Pancreas (tissue), 10 donors: ENCODE results near the gene SLC27A5. TPM values are rescaled to one million over a fixed set of nuclear protein-coding genes. Genes with fewer than 3 reads are reported as not detected.
A peak's percentile ranks its signal among the peaks of the same experiment; 100 is the strongest.
"Not testable (repeated sequence)": the region's sequence is repeated elsewhere in the genome, so short reads cannot be mapped to it uniquely, and the experiment has no call there.

Source experiments
- ATAC-seq, 4 donors: fragments of 200-7000 bp; cut with Tn5 transposase; one replicate each; pipeline versions ENCODE4 v1.8.0 to v1.9.1; 2020; ENCODE audit warnings: mild to moderate bottlenecking in 4 of 4, moderate library complexity in 4 of 4
- DNase-seq, 6 donors: peaks; one replicate each; pipeline ENCODE4 v3.0.0-alpha.2; 2020
- FAIRE-seq: peaks from 2 replicates; lab custom pipeline; 2012; peaks lifted over from hg19 to GRCh38; lab: Jason Lieb, UNC
- H3K27ac ChIP-seq, 4 donors: fragments of 200-600 bp; sonication (generic); 1 replicate in 3 of 4; 2 replicates in 1 of 4; pipeline versions ENCODE4 v1.5.0 to v1.8.0; 2020
- H3K27me3 ChIP-seq, 4 donors: fragments of 200-600 bp; one replicate each; pipeline ENCODE4 v1.8.0; 2021
- H3K36me3 ChIP-seq, 3 donors: fragments of 200-600 bp; sonication (generic) in 1 of 3; one replicate each; pipeline versions ENCODE4 v1.5.0 to v1.8.0; 2020 to 2021
- H3K4me1 ChIP-seq, 3 donors: fragments of 200-600 bp; one replicate each; pipeline ENCODE4 v1.8.0; 2021
- H3K4me3 ChIP-seq, 4 donors: fragments of 200-600 bp; sonication (generic) in 2 of 4; one replicate each; pipeline versions ENCODE4 v1.5.0 to v1.8.0; 2020 to 2021
- H3K9me3 ChIP-seq, 4 donors: fragments of 200-600 bp; one replicate each; pipeline ENCODE4 v1.8.0; 2021
- WGBS, 2 donors: extraction: QIAGEN DNeasy Blood & Tissue Kit; methylation state at CpG; one replicate each; pipeline ENCODE4 v1.1.7; 2013; 5-methylcytosine and 5-hydroxymethylcytosine counted together
- intact Hi-C, 3 donors: fragments of 100-400 bp; cut with DNase I; formaldehyde crosslinking; loops; one replicate each; pipeline versions ENCODE4 v1.11.1 to v1.14.2; 2022
- polyA plus RNA-seq, 2 donors: library from polyadenylated mRNA; stranded (reverse); fragments of 200-250 nt; gene quantifications; one replicate each; pipeline ENCODE4 v1.2.3, GENCODE V29; 2013
- total RNA-seq, 6 donors: library from RNA; stranded (reverse); fragmentation: NEBNext Ultra II Directional in 4 of 6; extraction: Animal tissue kit (Norgen Biotek cat#: 25700) in 4 of 6; gene quantifications; one replicate each; pipeline versions ENCODE4 v1.2.1 to v1.2.4, GENCODE V29; 2021 to 2023
- TF ChIP-seq, protein P1 (sequence below), 4 donors: fragments of 200-600 bp; sonication (generic) in 3 of 4; IDR thresholded peaks; one replicate each; pipeline versions ENCODE4 v1.5.0 to v1.8.0; 2021; ENCODE audit warnings: antibody characterized with exemption in 4 of 4
- donor health status: healthy with polysubstance abuse.
- donor health status: DM: no; HTN: no; CAD: no; lungs with moderate emphysema.
- donor health status: DM: no; HTN: no; CAD: no.
- donor health status: control.
- donor health status: control.
- donor health status: Bipolar disorder and iron deficiency.
- donor health status: DM: yes; HTN: yes; CAD: no.
- donor health status: DM: no; HTN: no; CAD: no.
- donor health status: DM: no; HTN: no; CAD: no.
- donor health status: DM: yes; HTN: yes; CAD: no.

Gene SLC27A5
- total and polyA plus RNA-seq, 8 donors, result 3.0 to 15.6 (median 6.1) TPM

DNA sequence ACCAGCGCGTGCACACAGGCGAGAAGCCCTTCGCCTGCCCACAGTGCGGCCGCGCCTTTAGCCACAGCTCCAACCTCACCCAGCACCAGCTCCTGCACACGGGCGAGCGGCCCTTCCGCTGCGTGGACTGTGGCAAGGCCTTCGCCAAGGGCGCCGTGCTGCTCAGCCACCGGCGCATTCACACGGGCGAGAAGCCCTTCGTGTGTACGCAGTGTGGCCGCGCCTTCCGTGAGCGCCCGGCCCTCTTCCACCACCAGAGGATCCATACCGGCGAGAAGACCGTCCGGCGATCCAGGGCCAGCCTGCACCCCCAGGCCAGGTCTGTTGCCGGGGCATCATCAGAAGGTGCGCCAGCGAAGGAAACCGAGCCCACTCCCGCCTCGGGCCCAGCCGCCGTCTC lies 40.1 kb downstream of the SLC27A5 start:
- intact Hi-C loops, result no loop called here

DNA sequence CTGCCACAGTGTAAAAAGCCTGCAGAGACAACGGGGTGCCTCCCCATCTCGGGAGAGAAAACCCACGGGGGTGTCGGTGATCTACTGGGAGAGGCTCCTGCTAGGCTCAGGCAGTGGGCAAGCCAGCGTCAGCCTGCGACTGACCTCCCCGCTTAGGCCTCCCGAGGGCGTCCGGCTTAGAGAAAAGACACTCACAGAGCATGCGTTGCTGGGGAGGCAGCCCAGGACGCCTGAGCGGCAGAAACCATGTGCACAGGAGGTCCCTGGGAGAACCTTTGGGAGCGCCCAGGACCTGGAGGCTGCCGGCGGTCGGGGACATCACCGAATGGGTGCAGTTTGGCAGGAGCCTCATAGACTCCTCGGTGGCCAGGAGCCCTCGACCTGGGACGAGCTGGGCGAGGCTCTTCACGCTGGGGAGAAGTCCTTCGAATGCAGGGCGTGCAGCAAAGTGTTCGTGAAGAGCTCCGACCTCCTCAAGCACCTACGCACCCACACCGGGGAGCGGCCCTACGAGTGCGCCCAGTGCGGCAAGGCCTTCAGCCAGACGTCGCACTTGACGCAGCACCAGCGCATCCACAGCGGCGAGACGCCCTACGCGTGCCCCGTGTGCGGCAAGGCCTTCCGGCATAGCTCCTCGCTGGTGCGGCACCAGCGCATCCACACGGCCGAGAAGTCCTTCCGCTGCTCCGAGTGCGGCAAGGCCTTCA lies 40.8 kb downstream of the SLC27A5 start:
- ATAC-seq, H3K4me3 ChIP-seq, FAIRE-seq, H3K27me3 ChIP-seq, H3K9me3 ChIP-seq, H3K27ac ChIP-seq, H3K36me3 ChIP-seq, intact Hi-C loops: not testable (repeated sequence)
- WGBS, 2 donors, result 94 to 95% methylated on average over 31 to 40 of the region's 53 CpGs
- H3K4me1 ChIP-seq, result peaks cover 0 to 10% (median 0%) of the 10 kb centered on the region in 3 donors
- DNase-seq, result peak in 1 of 6 donors; percentile 72

More for the DNA sequence above, 40.1 kb downstream of the SLC27A5 start:
- H3K4me3 ChIP-seq, result no peak overlapping the region
- peak in 1 of 6 donors; percentile 41 for DNase-seq
- no peaks in the 10 kb centered on the region for H3K9me3 ChIP-seq
- H3K36me3 ChIP-seq, result peaks cover 0 to 9% (median 8%) of the 10 kb centered on the region in 3 donors
- 96% methylated on average over 39 of the region's 39 CpGs for WGBS, 2 donors
- no peak for ATAC-seq
- TF ChIP-seq, protein P1, sequence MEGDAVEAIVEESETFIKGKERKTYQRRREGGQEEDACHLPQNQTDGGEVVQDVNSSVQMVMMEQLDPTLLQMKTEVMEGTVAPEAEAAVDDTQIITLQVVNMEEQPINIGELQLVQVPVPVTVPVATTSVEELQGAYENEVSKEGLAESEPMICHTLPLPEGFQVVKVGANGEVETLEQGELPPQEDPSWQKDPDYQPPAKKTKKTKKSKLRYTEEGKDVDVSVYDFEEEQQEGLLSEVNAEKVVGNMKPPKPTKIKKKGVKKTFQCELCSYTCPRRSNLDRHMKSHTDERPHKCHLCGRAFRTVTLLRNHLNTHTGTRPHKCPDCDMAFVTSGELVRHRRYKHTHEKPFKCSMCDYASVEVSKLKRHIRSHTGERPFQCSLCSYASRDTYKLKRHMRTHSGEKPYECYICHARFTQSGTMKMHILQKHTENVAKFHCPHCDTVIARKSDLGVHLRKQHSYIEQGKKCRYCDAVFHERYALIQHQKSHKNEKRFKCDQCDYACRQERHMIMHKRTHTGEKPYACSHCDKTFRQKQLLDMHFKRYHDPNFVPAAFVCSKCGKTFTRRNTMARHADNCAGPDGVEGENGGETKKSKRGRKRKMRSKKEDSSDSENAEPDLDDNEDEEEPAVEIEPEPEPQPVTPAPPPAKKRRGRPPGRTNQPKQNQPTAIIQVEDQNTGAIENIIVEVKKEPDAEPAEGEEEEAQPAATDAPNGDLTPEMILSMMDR (IDR thresholded peaks at IDR 0.05), result no peak
- no peaks in the 10 kb centered on the region for H3K27me3 ChIP-seq
- peaks cover 0 to 12% (median 0%) of the 10 kb centered on the region in 3 donors for H3K4me1 ChIP-seq
- H3K27ac ChIP-seq, result no peak overlapping the region
- FAIRE-seq, result no peak

DNA sequence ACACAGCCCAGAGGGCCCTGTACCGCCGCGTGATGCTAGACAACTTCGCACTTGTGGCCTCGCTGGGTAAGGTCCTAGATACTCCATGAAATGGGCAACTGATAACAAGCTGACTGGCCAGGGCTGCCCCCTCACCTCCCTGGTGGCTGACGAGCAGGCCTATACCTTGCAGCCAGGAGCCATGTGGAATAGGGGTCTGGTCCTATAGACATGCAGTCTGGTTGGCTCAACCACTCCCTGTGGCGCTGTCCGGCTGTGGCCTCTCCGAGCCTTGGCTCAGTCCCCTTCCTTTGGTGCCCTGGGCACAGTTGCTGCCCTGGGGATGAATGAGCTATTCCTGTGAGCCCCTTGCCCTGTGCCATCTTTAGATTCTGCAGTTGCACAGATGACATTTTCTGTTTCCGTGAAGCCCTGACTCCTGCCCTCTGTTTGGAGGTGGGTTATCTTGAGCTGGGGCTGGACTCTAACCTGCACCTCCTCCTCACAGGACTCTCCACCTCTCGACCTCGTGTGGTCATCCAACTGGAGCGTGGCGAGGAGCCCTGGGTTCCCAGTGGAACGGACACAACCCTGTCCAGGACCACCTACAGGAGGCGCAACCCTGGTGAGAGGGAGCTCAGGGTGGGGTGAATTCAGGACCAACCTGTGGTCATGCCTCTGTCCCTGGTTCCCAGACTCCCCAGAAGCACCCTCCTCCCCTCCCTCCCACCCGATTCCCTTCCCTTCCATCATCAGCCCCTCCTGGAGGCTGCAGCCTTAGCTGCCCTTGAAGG lies 42.4 kb downstream of the SLC27A5 start:
- DNase-seq, result no peak
- 90 to 93% methylated on average over 17 of the region's 17 CpGs for WGBS, 2 donors
- Histone ChIP-seq H3K36me3 (peaks cover 0 to 9% (median 8%) of the 10 kb centered on the region in 3 donors), H3K27ac (no peak overlapping the region), H3K27me3 (no peaks in the 10 kb centered on the region), H3K4me3 (no peak overlapping the region), H3K4me1 (peaks cover 0 to 5% (median 0%) of the 10 kb centered on the region in 3 donors), H3K9me3 (no peaks in the 10 kb centered on the region)
- no peak for ATAC-seq
- intact Hi-C loops, result no loop called here
- TF ChIP-seq, protein P1 (IDR thresholded peaks at IDR 0.05), result no peak
- no peak for FAIRE-seq

DNA sequence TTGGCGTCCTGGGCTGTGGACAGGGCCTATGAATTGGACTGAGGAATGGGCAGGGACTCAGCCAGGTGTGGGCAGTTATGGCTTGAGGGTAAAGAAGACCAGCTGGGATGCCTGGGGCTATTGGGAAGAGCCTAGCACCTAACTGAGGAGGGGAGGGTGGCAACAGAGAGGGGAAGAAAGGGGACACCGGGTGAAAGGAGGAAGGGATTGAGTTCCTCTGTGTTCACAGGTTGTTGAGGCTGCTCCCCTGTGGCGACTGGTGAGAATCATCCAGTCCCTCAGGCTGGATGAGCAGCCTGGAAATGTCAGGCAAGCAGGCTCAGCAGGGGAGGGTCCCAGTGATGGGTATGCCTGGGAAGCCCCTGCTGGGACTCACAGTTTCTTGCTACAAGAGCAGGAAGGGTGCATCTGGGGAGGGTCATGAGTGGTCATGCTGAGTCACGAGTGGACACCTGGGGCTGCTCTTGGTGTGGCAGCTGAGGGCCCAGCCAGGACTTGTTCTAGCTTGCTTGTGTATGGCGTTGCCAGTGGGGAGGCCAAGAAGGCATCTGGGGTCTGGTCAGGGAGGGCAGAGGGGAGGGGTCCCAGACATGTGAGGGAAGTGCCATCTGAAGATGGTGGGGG lies 43.5 kb downstream of the SLC27A5 start:
- FAIRE-seq, result no peak
- WGBS, 2 donors, result 47 to 51% methylated on average over 5 of the region's 5 CpGs
- Histone ChIP-seq H3K4me1 (peaks cover 0 to 5% (median 0%) of the 10 kb centered on the region in 3 donors), H3K27me3 (no peaks in the 10 kb centered on the region), H3K4me3 (no peak overlapping the region), H3K27ac (no peak overlapping the region), H3K36me3 (peaks cover 0 to 9% (median 8%) of the 10 kb centered on the region in 3 donors), H3K9me3 (no peaks in the 10 kb centered on the region)
- no peak for DNase-seq
- no peak for ATAC-seq
- intact Hi-C loops, result no loop called here
- TF ChIP-seq, protein P1 (IDR thresholded peaks at IDR 0.05), result no peak
